Stimulated activated CD4-positive, alpha-beta T cell treated with anti-CD3 and anti-CD28 coated beads, Interleukin-12 subunit alpha, Interleukin-12 subunit beta, amount 100 ng/mL, for 4 hours (primary cell): Measurements from ENCODE around the gene RPS17.
"Not testable (repeated sequence)": the region's sequence is repeated elsewhere in the genome, so short reads cannot be mapped to it uniquely, and the experiment has no call there.

Source experiments
- DNase-seq: peaks from one replicate; pipeline ENCODE4 v3.0.0-alpha.2; 2020

The RPS17 gene

DNA sequence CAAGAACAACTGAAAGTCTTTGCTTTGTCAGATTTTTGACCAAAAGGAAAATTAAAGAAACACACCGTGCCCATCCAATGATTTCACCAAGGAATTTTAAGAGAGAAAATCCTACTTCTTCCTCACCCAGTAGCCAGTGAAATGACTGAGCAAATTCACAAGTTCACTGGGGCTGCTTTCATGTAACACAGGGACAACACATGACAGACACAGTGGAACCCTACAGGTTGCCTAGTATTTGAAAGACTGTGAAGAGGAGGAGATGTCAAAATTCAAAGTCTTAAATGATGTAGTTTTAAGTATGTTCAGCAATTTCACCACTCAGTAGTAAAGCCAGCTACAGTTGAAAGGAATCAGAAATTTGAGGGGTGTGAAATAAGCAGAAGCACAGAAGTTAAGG, 33.2 kb downstream of the RPS17 start:
- not testable (repeated sequence) for DNase-seq

DNA sequence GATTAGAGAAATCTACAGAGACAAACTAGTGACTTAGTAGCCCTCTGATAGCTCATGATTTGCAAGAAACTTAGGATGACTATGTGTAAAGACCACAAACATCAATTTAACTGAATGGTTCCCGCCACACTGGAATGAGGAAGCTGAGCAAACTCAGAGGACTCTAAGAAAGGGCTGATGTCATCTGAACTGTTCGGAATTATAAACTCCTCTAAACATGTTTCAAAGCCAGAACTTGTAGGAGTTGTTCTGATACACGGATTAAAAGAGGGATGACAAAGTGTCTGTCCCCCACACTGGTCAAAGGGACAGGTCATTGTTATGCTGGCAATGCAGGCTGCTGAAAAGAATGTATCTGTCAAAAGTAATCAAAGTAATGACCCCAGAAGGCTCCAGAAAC, 34.4 kb downstream of the RPS17 start:
- not testable (repeated sequence) for DNase-seq

- not testable (repeated sequence) for DNase-seq
Observed at GRCh38 chr15:82504074-82504473, 36.2 kb downstream of the RPS17 start.

DNA sequence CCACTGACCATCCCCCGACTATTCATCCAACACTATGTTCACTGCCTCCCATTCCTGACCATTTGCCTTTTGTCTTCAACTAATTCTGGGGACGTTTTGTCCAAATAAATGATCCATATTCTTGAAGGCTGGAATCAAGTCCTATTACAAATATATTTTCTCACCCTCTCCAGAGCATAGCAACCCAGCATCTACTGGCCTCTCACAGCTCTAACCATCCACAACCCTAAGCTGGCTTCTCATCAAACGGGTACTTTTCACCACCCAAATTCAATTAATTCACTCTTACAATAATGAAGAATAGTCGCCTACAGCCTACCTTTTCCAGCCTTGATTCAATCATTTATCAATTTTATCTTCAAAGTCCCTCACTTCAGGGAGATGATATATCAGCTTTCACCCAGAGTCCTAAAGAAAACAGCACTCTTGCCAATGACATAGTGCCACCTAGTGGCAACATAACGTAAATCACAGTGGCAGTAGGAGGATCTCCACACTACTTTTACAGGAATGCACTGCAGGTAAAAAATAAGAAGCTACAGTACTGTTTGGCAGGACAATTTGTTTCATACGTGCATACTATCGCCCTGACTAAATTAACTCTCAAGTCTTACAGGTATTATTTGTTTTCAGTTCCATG, 37.4 kb downstream of the RPS17 start:
- not testable (repeated sequence) for DNase-seq

DNA sequence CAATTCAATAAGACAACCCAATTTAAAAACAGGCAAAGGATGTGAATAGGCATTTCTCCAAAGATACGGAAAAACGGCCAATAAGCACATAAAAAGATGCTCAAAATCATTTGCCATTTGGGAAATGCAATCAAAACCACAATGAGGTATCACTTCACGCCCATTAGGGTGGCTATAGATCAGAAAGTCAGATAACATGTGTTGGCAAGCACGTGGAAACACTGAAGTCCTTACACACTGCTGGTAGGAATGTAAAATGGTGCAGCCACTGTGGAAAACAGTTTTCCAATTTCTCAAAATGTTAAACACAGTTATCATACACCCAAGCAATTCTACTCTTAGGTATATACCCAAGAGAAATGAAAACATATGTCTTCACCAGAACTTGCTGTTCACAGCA, 39.5 kb downstream of the RPS17 start:
- DNase-seq: not testable (repeated sequence)

DNA sequence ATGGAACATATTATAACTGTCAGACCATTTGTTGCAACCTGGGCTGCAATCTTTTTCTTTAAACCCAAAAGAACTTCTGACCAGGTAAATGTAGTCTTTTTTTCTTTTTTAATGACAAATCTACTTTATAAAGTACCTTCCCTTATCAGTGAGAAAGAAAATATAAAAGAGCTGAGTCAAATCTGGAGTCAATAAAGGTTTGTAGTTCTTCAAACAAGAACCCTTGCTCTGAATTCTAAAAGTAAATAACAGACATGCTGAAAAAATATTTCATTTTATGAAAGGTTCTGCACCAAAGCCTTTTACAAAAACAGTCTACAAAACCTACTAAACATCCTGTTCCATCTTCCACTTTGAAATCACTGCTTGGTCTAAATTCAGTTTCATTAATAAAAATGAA, 42.3 kb downstream of the RPS17 start:
- DNase-seq: not testable (repeated sequence)

- DNase-seq: not testable (repeated sequence)
Observed at GRCh38 chr15:82488250-82488649, 52.0 kb downstream of the RPS17 start.

DNA sequence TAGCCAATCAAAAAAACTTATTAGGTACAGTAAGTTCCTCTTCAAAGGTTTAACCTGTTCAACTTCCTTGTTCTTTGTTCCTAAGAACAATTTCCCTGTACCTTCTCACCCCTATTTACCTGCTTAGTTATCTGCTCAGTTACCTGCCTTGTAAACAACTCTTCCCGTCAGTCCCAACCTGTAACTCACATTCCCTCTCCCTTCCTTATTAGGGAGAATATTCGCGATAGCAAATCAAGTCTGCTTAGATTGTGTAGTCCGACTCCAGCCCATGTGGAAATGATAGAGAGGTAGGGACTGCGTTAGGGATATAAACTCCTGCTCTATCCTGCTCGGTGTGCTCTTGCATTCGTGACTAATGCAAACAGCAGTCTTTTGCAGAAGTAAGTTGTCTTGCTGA, 53.2 kb downstream of the RPS17 start:
- DNase-seq: not testable (repeated sequence)
